ENCODE data around the gene VOPP1. TPM values are rescaled to one million over a fixed set of nuclear protein-coding genes. Genes with fewer than 3 reads are reported as not detected.

The VOPP1 gene
- total and polyA plus RNA-seq, 2 donors (not counting 3 experiments of a cell fraction or from before 2014, with no cell fraction given) = 85.6 to 154 TPM

DNA sequence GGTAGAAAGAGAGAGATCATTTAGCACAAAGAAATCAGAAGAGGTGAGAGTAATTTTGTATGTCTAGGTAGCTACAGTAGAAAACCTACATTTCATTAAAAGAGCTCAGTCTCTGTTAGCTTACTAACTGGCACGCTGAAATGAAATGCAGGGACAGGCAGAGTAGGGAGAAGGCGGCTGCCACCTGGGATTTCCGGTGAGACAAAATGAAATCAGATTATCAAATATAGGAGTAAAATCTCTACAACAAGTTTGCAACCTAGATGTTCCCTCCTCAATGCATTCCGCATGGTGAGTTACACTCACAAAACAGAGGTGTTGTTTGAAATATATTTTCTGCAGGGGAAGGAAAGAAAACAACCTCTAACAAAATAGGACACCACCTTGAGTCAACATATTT, 55.9 kb downstream of the VOPP1 start:
- no peak overlapping the region for H3K4me2 ChIP-seq (ENCODE audit: insufficient read depth, low read length)
- peaks cover 14% of the 10 kb centered on the region for H3K79me2 ChIP-seq (ENCODE audit: control insufficient read depth, insufficient read depth, low read length)
- no peaks in the 10 kb centered on the region for H3K4me1 ChIP-seq (ENCODE audit: control insufficient read depth, extremely low read depth, insufficient read depth, low read length)
- BruUV-seq (replicated peaks) = no TSS peak
- DNase-seq (ENCODE audit: low read depth, low spot score) (no peak), FAIRE-seq (no peak)
- no peaks in the 10 kb centered on the region for H3K9me1 ChIP-seq (replicated peaks; ENCODE audit: control insufficient read depth, extremely low read depth, insufficient read depth, low read length)
- CTCF ChIA-PET = interaction anchor here (1.1 to 1.7 kb wide), 2 partner anchors 8 to 93 kb away, joined by 3 to 7 read pairs; no protein-coding TSS in a partner anchor
- H3K4me3 ChIP-seq (replicated peaks in 1 of 3; ENCODE audit: insufficient read depth in 1 of 3, low read depth in 1 of 3, low read length in 3 of 3) = no peak overlapping the region
- H3K27ac ChIP-seq (ENCODE audit: insufficient read depth, low read depth, low read length) = no peak overlapping the region
- no peak for TF ChIP-seq MYC (IDR thresholded peaks at IDR 0.05; ENCODE audit: low read depth, low read length)
- H3K9me3 ChIP-seq (replicated peaks; ENCODE audit: control insufficient read depth, insufficient read depth, low read length) = no peaks in the 10 kb centered on the region
- dilution Hi-C loops (cut with MboI; ENCODE audit: extremely low pct_ligation_motif_present, low sequenced_read_pairs) (no loop called here), intact Hi-C loops (cut with micrococcal nuclease) (loop anchor here (1.0 kb wide), 1 partner anchor 34 kb away; no protein-coding TSS in a partner anchor)
- H4K20me1 ChIP-seq (replicated peaks; ENCODE audit: control insufficient read depth, extremely low read depth, insufficient read depth, low read length) = no peaks in the 10 kb centered on the region
- POLR2A ChIA-PET = no interaction called here
- no peak overlapping the region for H2AFZ ChIP-seq (ENCODE audit: low read depth, low read length)
- H3K9ac ChIP-seq (replicated peaks; ENCODE audit: extremely low read depth, insufficient read depth, low read length) = no peak overlapping the region
- H3K27me3 ChIP-seq (ENCODE audit: control insufficient read depth in 2 of 2, insufficient read depth in 2 of 2, low read length in 2 of 2) = no peaks in the 10 kb centered on the region
- H3K36me3 ChIP-seq (ENCODE audit: control insufficient read depth in 2 of 2, extremely low read depth in 1 of 2, insufficient read depth in 2 of 2, low read length in 2 of 2) = peaks cover 10 to 38% of the 10 kb centered on the region in 2 experiments

DNA sequence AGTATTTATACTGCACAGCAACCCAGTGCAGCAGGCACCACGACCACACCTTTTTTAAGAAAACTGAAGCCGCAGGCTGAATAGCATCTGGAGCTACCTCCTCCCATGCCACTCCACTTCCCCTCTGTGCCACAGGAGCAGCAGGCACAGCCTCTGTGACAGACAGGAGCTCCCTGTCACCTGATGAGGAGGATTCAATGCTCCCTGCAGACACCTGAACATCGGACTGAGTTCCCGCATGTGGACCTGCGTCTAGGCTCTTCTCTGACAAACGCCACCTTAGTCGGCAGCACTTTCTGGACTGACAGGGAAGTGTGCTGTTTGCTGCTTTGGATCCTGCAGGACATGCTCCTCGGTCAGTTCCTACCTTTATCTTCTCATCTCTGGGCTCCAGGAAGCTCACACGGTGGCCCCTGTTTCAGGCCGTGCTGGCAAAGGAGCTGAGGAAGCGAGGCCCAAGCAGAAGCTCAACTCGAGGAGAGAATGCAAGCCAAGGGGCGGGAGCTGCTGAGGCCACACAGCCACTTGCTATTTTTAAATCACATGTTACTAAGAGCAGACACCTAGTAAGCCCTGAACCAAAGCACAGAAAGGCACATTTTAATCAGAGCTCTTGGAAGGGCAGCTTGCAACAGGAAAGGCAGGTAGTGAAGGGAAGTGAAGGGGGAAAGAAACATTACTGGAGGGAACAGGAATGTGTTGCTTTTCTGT, 56.6 kb downstream of the VOPP1 start:
- intact Hi-C loops (cut with micrococcal nuclease) (loop anchor here (1.0 kb wide), 1 partner anchor 35 kb away; no protein-coding TSS in a partner anchor), dilution Hi-C loops (cut with MboI; ENCODE audit: extremely low pct_ligation_motif_present, low sequenced_read_pairs) (no loop called here)
- no peak overlapping the region for H2AFZ ChIP-seq (ENCODE audit: low read depth, low read length)
- no peak overlapping the region for H3K4me2 ChIP-seq (ENCODE audit: insufficient read depth, low read length)
- ChIA-PET POLR2A (interaction anchor here (0.6 kb wide), 1 partner anchor 107 kb away, joined by 4 read pairs; no protein-coding TSS in a partner anchor), CTCF (interaction anchor here (1.0 to 1.7 kb wide), 3 partner anchors 8 to 92 kb away, joined by 3 to 7 read pairs (median 3); no protein-coding TSS in a partner anchor)
- DNase-seq (ENCODE audit: low read depth, low spot score) (no peak), FAIRE-seq (no peak)
- no peak overlapping the region for H3K4me3 ChIP-seq (replicated peaks in 1 of 3; ENCODE audit: insufficient read depth in 1 of 3, low read depth in 1 of 3, low read length in 3 of 3)
- H3K4me1 ChIP-seq (ENCODE audit: control insufficient read depth, extremely low read depth, insufficient read depth, low read length) = no peaks in the 10 kb centered on the region
- TF ChIP-seq, protein P1, sequence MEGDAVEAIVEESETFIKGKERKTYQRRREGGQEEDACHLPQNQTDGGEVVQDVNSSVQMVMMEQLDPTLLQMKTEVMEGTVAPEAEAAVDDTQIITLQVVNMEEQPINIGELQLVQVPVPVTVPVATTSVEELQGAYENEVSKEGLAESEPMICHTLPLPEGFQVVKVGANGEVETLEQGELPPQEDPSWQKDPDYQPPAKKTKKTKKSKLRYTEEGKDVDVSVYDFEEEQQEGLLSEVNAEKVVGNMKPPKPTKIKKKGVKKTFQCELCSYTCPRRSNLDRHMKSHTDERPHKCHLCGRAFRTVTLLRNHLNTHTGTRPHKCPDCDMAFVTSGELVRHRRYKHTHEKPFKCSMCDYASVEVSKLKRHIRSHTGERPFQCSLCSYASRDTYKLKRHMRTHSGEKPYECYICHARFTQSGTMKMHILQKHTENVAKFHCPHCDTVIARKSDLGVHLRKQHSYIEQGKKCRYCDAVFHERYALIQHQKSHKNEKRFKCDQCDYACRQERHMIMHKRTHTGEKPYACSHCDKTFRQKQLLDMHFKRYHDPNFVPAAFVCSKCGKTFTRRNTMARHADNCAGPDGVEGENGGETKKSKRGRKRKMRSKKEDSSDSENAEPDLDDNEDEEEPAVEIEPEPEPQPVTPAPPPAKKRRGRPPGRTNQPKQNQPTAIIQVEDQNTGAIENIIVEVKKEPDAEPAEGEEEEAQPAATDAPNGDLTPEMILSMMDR (IDR thresholded peaks at IDR 0.05; ENCODE audit: extremely low read depth in 1 of 2, insufficient read depth in 1 of 2, low read depth in 1 of 2, low read length in 2 of 2) = no peak
- no peak for TF ChIP-seq FOS (IDR thresholded peaks at IDR 0.05; ENCODE audit: borderline replicate concordance, insufficient read depth, low read length)
- TF ChIP-seq MYC (IDR thresholded peaks at IDR 0.05; ENCODE audit: low read depth, low read length) = no peak
- TF ChIP-seq EZH2 (IDR thresholded peaks at IDR 0.05; ENCODE audit: borderline replicate concordance, low read depth, low read length, severe bottlenecking) = no peak
- TF ChIP-seq POLR2A (IDR thresholded peaks at IDR 0.05; ENCODE audit: low read depth, low read length) = no peak
- TF ChIP-seq JUN (IDR thresholded peaks at IDR 0.05; ENCODE audit: borderline replicate concordance, insufficient read depth, insufficient read length, low read depth) = no peak
- TF ChIP-seq POLR2AphosphoS5 (IDR thresholded peaks at IDR 0.05; ENCODE audit: insufficient read depth, low read depth, low read length) = no peak
- no peak for TF ChIP-seq GATA2 (IDR thresholded peaks at IDR 0.05; ENCODE audit: insufficient read depth, insufficient read length, low read depth, low read length)
- TF ChIP-seq, protein P2, sequence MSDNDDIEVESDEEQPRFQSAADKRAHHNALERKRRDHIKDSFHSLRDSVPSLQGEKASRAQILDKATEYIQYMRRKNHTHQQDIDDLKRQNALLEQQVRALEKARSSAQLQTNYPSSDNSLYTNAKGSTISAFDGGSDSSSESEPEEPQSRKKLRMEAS (IDR thresholded peaks at IDR 0.05; ENCODE audit: insufficient read depth, insufficient read length) = no peak
- no peaks in the 10 kb centered on the region for H4K20me1 ChIP-seq (replicated peaks; ENCODE audit: control insufficient read depth, extremely low read depth, insufficient read depth, low read length)
- H3K36me3 ChIP-seq (ENCODE audit: control insufficient read depth in 2 of 2, extremely low read depth in 1 of 2, insufficient read depth in 2 of 2, low read length in 2 of 2) = peaks cover 10 to 38% of the 10 kb centered on the region in 2 experiments
- H3K79me2 ChIP-seq (ENCODE audit: control insufficient read depth, insufficient read depth, low read length) = peaks cover 13% of the 10 kb centered on the region
- no peaks in the 10 kb centered on the region for H3K9me3 ChIP-seq (replicated peaks; ENCODE audit: control insufficient read depth, insufficient read depth, low read length)
- H3K9ac ChIP-seq (replicated peaks; ENCODE audit: extremely low read depth, insufficient read depth, low read length) = no peak overlapping the region
- no TSS peak for BruUV-seq (replicated peaks)
- no peak overlapping the region for H3K27ac ChIP-seq (ENCODE audit: insufficient read depth, low read depth, low read length)
- H3K9me1 ChIP-seq (replicated peaks; ENCODE audit: control insufficient read depth, extremely low read depth, insufficient read depth, low read length) = no peaks in the 10 kb centered on the region
- no peaks in the 10 kb centered on the region for H3K27me3 ChIP-seq (ENCODE audit: control insufficient read depth in 2 of 2, insufficient read depth in 2 of 2, low read length in 2 of 2)
